Measurements from ENCODE around the gene INPP5D.
"Not testable (repeated sequence)": the region's sequence is repeated elsewhere in the genome, so short reads cannot be mapped to it uniquely, and the experiment has no call there.

Gene INPP5D

GRCh38 chr2:233064530-233065199 is 4.5 kb downstream of the INPP5D start:
- DNase-seq (ENCODE audit: low read depth): no peak
- H3K4me3 ChIP-seq (ENCODE audit: low read depth, low read length): no peak overlapping the region
- no peak for TF ChIP-seq CTCF (IDR thresholded peaks at IDR 0.05; ENCODE audit: insufficient read depth, low read depth, low read length, missing control alignments)

DNA sequence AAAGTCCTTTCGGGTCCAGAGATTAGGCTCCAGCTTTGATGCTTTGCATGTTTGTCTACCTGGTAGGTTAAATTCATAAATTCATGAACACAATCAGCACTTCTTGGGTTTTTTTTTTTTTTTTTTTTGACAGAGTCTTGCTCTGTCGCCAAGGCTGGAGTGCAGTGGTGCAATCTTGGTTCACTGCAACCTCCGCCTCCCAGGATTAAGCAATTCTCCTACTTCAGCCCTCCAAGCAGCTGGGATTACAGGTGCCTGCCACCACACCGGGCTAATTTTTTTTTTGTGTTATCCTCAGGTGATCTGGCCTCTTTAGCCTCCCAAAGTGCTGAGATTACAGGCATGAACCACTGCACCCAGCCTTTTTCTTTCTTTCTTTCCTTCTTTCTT is 5.1 kb downstream of the INPP5D start:
- DNase-seq (ENCODE audit: low read depth); H3K4me3 ChIP-seq (ENCODE audit: low read depth, low read length): not testable (repeated sequence)

DNA sequence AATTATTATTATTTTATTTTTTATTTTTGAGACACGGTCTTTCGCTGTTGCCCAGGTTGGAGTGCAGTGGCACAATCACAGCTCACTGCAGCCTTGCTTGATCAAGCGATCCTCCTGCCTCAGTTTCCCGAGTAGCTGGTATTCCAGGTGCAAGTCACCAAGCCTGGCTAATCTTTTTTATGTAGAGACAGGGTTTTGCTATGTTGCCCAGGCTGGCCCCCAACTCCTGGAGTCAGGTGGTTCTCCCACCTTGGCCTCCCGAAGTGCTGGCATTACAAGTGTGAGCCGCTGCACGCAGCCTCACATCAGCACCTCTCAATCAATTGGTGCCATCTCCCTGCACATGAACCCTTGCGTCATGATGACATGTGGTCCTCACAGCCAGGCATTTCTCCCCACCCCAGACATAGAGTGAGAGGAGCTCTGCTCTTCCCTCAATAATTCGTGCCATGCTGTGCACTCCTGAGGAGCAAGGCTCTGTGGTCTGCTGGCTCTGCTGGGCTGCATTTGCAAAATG is 5.9 kb downstream of the INPP5D start:
- no peak for TF ChIP-seq CTCF (IDR thresholded peaks at IDR 0.05; ENCODE audit: insufficient read depth, low read depth, low read length, missing control alignments)
- no peak overlapping the region for H3K4me3 ChIP-seq (ENCODE audit: low read depth, low read length)
- DNase-seq (ENCODE audit: low read depth): no peak

GRCh38 chr2:233068762-233069418 is 8.7 kb downstream of the INPP5D start:
- no peak overlapping the region for H3K4me3 ChIP-seq (ENCODE audit: low read depth, low read length)
- DNase-seq (ENCODE audit: low read depth): no peak
- no peak for TF ChIP-seq CTCF (IDR thresholded peaks at IDR 0.05; ENCODE audit: insufficient read depth, low read depth, low read length, missing control alignments)

- H3K4me3 ChIP-seq (ENCODE audit: low read depth, low read length): no peak overlapping the region
- DNase-seq (ENCODE audit: low read depth): no peak
- no peak for TF ChIP-seq CTCF (IDR thresholded peaks at IDR 0.05; ENCODE audit: insufficient read depth, low read depth, low read length, missing control alignments)
Observed at GRCh38 chr2:233072838-233073237, 12.7 kb downstream of the INPP5D start.

GRCh38 chr2:233074106-233074505 is 14.0 kb downstream of the INPP5D start:
- H3K4me3 ChIP-seq (ENCODE audit: low read depth, low read length): no peak overlapping the region
- DNase-seq (ENCODE audit: low read depth): no peak
- TF ChIP-seq CTCF (IDR thresholded peaks at IDR 0.05; ENCODE audit: insufficient read depth, low read depth, low read length, missing control alignments): no peak

GRCh38 chr2:233075141-233075965 is 15.2 kb downstream of the INPP5D start:
- H3K4me3 ChIP-seq (ENCODE audit: low read depth, low read length): peak overlapping the region; percentile 26
- no peak for TF ChIP-seq CTCF (IDR thresholded peaks at IDR 0.05; ENCODE audit: insufficient read depth, low read depth, low read length, missing control alignments)
- no peak for DNase-seq (ENCODE audit: low read depth)

Data from GM12865 (cell line).